Measurements from ENCODE around the gene DIO1. TPM values are rescaled to one million over a fixed set of nuclear protein-coding genes. Genes with fewer than 3 reads are reported as not detected.

Gene DIO1
- total RNA-seq, 4 donors from 2014 or later, result not detected

- H3K4me3 ChIP-seq, result no peak overlapping the region
- H3K4me1 ChIP-seq, result peaks cover 0 to 22% (median 8%) of the 10 kb centered on the region in 3 donors
- DNase-seq, result no peak
- no peaks in the 10 kb centered on the region for H3K9me3 ChIP-seq
- H3K36me3 ChIP-seq, result no peaks in the 10 kb centered on the region
- no peak for TF ChIP-seq POLR2A (IDR thresholded peaks at IDR 0.05)
- TF ChIP-seq CTCF (IDR thresholded peaks at IDR 0.05), result no peak
- H3K27me3 ChIP-seq, result no peaks in the 10 kb centered on the region
- intact Hi-C loops (cut with DNase I), result no loop called here
- H3K27ac ChIP-seq, result no peak overlapping the region
- WGBS, 2 donors, result 71 to 82% methylated on average over 6 to 7 of the region's 7 CpGs
Observed at GRCh38 chr1:53902235-53903138, 8.5 kb downstream of the DIO1 start.

GRCh38 chr1:53905509-53905908 is 11.5 kb downstream of the DIO1 start:
- no peak for TF ChIP-seq POLR2A (IDR thresholded peaks at IDR 0.05)
- no peak for TF ChIP-seq CTCF (IDR thresholded peaks at IDR 0.05)
- intact Hi-C loops (cut with DNase I), result no loop called here
- 87 to 96% methylated on average over 7 to 8 of the region's 8 CpGs for WGBS, 2 donors

GRCh38 chr1:53906121-53906520 is 12.1 kb downstream of the DIO1 start:
- no peaks in the 10 kb centered on the region for H3K27me3 ChIP-seq
- WGBS, 2 donors, result 84 to 92% methylated on average over 2 to 3 of the region's 4 CpGs
- H3K9me3 ChIP-seq, result no peaks in the 10 kb centered on the region
- TF ChIP-seq CTCF (IDR thresholded peaks at IDR 0.05), result no peak
- no peak for TF ChIP-seq POLR2A (IDR thresholded peaks at IDR 0.05)
- H3K36me3 ChIP-seq, result no peaks in the 10 kb centered on the region
- H3K4me1 ChIP-seq, result peaks cover 0 to 8% (median 0%) of the 10 kb centered on the region in 3 donors
- intact Hi-C loops (cut with DNase I), result no loop called here
- no peak overlapping the region for H3K27ac ChIP-seq
- DNase-seq, result no peak
- no peak overlapping the region for H3K4me3 ChIP-seq

More at GRCh38 chr1:53905509-53905908, 11.5 kb downstream of the DIO1 start:
- Histone ChIP-seq H3K4me1 (peaks cover 0 to 8% (median 0%) of the 10 kb centered on the region in 3 donors), H3K4me3 (no peak overlapping the region), H3K27ac (no peak overlapping the region), H3K27me3 (no peaks in the 10 kb centered on the region), H3K9me3 (no peaks in the 10 kb centered on the region), H3K36me3 (no peaks in the 10 kb centered on the region)
- DNase-seq, result no peak

- 60 to 88% methylated on average over 3 of the region's 3 CpGs for WGBS, 2 donors
- intact Hi-C loops (cut with DNase I), result no loop called here
Observed at GRCh38 chr1:53909946-53910345, 16.0 kb downstream of the DIO1 start.

More at GRCh38 chr1:53909946-53910345, 16.0 kb downstream of the DIO1 start:
- Histone ChIP-seq H3K9me3 (no peaks in the 10 kb centered on the region), H3K27ac (no peak overlapping the region), H3K4me1 (peaks cover 0 to 8% (median 0%) of the 10 kb centered on the region in 3 donors), H3K27me3 (no peaks in the 10 kb centered on the region), H3K4me3 (no peak overlapping the region), H3K36me3 (peaks cover 0 to 15% (median 0%) of the 10 kb centered on the region in 3 donors)
- TF ChIP-seq POLR2A (IDR thresholded peaks at IDR 0.05), result no peak
- no peak for TF ChIP-seq CTCF (IDR thresholded peaks at IDR 0.05)
- DNase-seq, result no peak
